H1 (cell line): ENCODE data around the gene ACAD10. TPM values are rescaled to one million over a fixed set of nuclear protein-coding genes. Genes with fewer than 3 reads are reported as not detected.

Experiments
- ASH2L ChIP-seq: fragments of 200-600, 300-600 bp; sonication (generic); IDR thresholded peaks from one replicate; pipeline ENCODE4 v1.7.1; 2017; ENCODE audit warnings: low read length
- CBX5 ChIP-seq: fragments of 300-800, 300-1000 bp; sonication (generic); IDR thresholded peaks from 2 replicates; pipeline ENCODE4 v1.7.1; 2016; ENCODE audit warnings: antibody characterized with exemption, low read length, low read depth
- CHD7 ChIP-seq: fragments of 300-600 bp; sonication (generic); IDR thresholded peaks from 2 replicates; pipeline ENCODE4 v1.7.1; 2012; ENCODE audit warnings: low read length, moderate library complexity, mild to moderate bottlenecking, inconsistent platforms; ENCODE audit not compliant: insufficient replicate concordance
- CTBP2 ChIP-seq: IDR thresholded peaks from 2 replicates; pipeline ENCODE4 v1.7.0; 2011; ENCODE audit warnings: borderline replicate concordance, mild to moderate bottlenecking, moderate library complexity, mixed read lengths, low read length; ENCODE audit not compliant: insufficient read depth, insufficient read length
- KDM5A ChIP-seq: fragments of 200-600 bp; IDR thresholded peaks from 2 replicates; pipeline ENCODE4 v1.7.1; 2012; ENCODE audit warnings: mild to moderate bottlenecking, low read length, inconsistent platforms, mixed read lengths
- PHF8 ChIP-seq: fragments of 200-600 bp; sonication (generic); conservative IDR thresholded peaks from 2 replicates; pipeline ENCODE4 v1.7.1; 2012; ENCODE audit warnings: low read depth, mild to moderate bottlenecking, inconsistent platforms, low read length, moderate library complexity
- POLR2A ChIP-seq, 2 experiments: IDR thresholded peaks; 1 replicate in 1 of 2; 2 replicates in 1 of 2; pipeline ENCODE4 v1.6.1; 2011; ENCODE audit warnings: low read depth in 2 of 2, low read length in 2 of 2, mild to moderate bottlenecking in 2 of 2; ENCODE audit errors: control extremely low read depth in 1 of 2
- RAD21 ChIP-seq, 2 experiments: IDR thresholded peaks in 1 of 2; conservative IDR thresholded peaks in 1 of 2; 2 replicates each; pipeline ENCODE4 v1.6.1; 2011; ENCODE audit warnings: low read depth in 2 of 2, low read length in 2 of 2, improper control_type of control experiment in 1 of 2, inconsistent platforms in 1 of 2, mild to moderate bottlenecking in 1 of 2, moderate library complexity in 1 of 2
- RNF2 ChIP-seq: fragments of 200-900, 300-1000 bp; sonication (generic); IDR thresholded peaks from 2 replicates; pipeline ENCODE4 v1.7.1; 2016; ENCODE audit warnings: borderline replicate concordance, low read depth, mild to moderate bottlenecking, antibody characterized with exemption, low read length; ENCODE audit not compliant: poor library complexity, severe bottlenecking; ENCODE audit errors: missing control alignments
- SIN3A ChIP-seq, 2 experiments: IDR thresholded peaks in 1 of 2; conservative IDR thresholded peaks in 1 of 2; 2 replicates each; pipeline ENCODE4 v1.6.1; 2011 to 2012; ENCODE audit warnings: low read length in 2 of 2, improper control_type of control experiment in 1 of 2, low read depth in 1 of 2, mild to moderate bottlenecking in 1 of 2
- SP1 ChIP-seq: IDR thresholded peaks from 2 replicates; pipeline ENCODE4 v1.6.1; 2011; ENCODE audit warnings: low read depth, low read length
- polyA plus RNA-seq, 7 experiments: library from polyadenylated mRNA; depleted of rRNA in 3 of 7; stranded (reverse) in 5 of 7; unstranded in 2 of 7; fragments of >200 nt in 5 of 7; fragments of 200-250 nt in 2 of 7; gene quantifications; 1 replicate in 5 of 7; 2 replicates in 1 of 7; 4 replicates in 1 of 7; pipeline versions ENCODE4 v1.2.1 to v1.2.3, GENCODE V29; 2011 to 2013; ENCODE audit warnings: missing spikeins in 2 of 7, mixed read lengths in 2 of 7
- total RNA-seq: library from RNA; stranded (reverse); fragmentation: NEBNext Ultra II Directional; extraction: Animal tissue kit (Norgen Biotek cat#: 25700); gene quantifications from 2 replicates; pipeline ENCODE4 v1.2.1, GENCODE V29; 2021

ACAD10 gene
- total and polyA plus RNA-seq, 2 of the 8 experiments (the other 6 are each of a cell fraction or from before 2014, with no cell fraction given), result 17.3 to 23.3 TPM

- TF ChIP-seq CHD7 (no peak), ASH2L (no peak), SIN3A (conservative IDR thresholded peaks at IDR 0.05 in 1 of 2, IDR thresholded peaks at IDR 0.05 in 1 of 2; ENCODE audit: low read depth in 1 of 2, low read length in 2 of 2) (no peak), SP1 (no peak), POLR2A (IDR thresholded peaks at IDR 0.05; ENCODE audit: control extremely low read depth in 1 of 2, low read depth in 2 of 2, low read length in 2 of 2) (no peak), PHF8 (no peak), CTBP2 (no peak), RNF2 (no peak), RAD21 (IDR thresholded peaks at IDR 0.05 in 1 of 2, conservative IDR thresholded peaks at IDR 0.05 in 1 of 2; ENCODE audit: low read depth in 2 of 2, low read length in 2 of 2) (no peak), CBX5 (no peak), KDM5A (no peak)
These were observed 45.3 kb upstream of the ACAD10 start (continued) for GRCh38 chr12:111640506-111640905.
